Trophoblast cell (in vitro differentiated cells and primary cell): ENCODE data around the gene HS2ST1.

Source experiments
- DNase-seq, 2 donors: peaks; one replicate each; pipeline ENCODE4 v3.0.0-alpha.2; 2016
- H2AFZ ChIP-seq: 2 replicates; pipeline ENCODE4 v1.6.1; 2013; ENCODE audit warnings: low read length, moderate library complexity, mild to moderate bottlenecking; ENCODE audit not compliant: insufficient read depth, poor library complexity
- H2AK5ac ChIP-seq: 2 replicates; pipeline ENCODE4 v1.6.1; 2013; ENCODE audit warnings: mild to moderate bottlenecking, low read length
- H2BK120ac ChIP-seq: 2 replicates; pipeline ENCODE4 v1.6.1; 2013; ENCODE audit warnings: low read length, mild to moderate bottlenecking, moderate library complexity; ENCODE audit not compliant: insufficient read depth, poor library complexity
- H2BK12ac ChIP-seq: 2 replicates; pipeline ENCODE4 v1.6.1; 2013; ENCODE audit warnings: mild to moderate bottlenecking, low read length, moderate library complexity
- H2BK5ac ChIP-seq: 2 replicates; pipeline ENCODE4 v1.6.1; 2013; ENCODE audit warnings: low read length, low read depth, moderate library complexity, mild to moderate bottlenecking; ENCODE audit not compliant: poor library complexity
- H3K14ac ChIP-seq: 2 replicates; pipeline ENCODE4 v1.6.1; 2013; ENCODE audit warnings: mild to moderate bottlenecking, low read length
- H3K18ac ChIP-seq: 2 replicates; pipeline ENCODE4 v1.6.1; 2013; ENCODE audit warnings: mild to moderate bottlenecking, low read length
- H3K23ac ChIP-seq: 2 replicates; pipeline ENCODE4 v1.6.1; 2013; ENCODE audit warnings: low read length
- H3K27ac ChIP-seq: 2 replicates; pipeline ENCODE4 v1.5.1; 2013; ENCODE audit warnings: low read depth, mild to moderate bottlenecking, inconsistent platforms, low read length, moderate library complexity
- H3K27me3 ChIP-seq: 2 replicates; pipeline ENCODE4 v1.6.1; 2013; ENCODE audit warnings: inconsistent platforms, mild to moderate bottlenecking, low read length, moderate library complexity; ENCODE audit not compliant: insufficient read depth
- H3K36me3 ChIP-seq, 2 experiments: 1 replicate in 1 of 2; 2 replicates in 1 of 2; pipeline ENCODE4 v1.6.1; 2013; ENCODE audit warnings: low read length in 2 of 2, mild to moderate bottlenecking in 2 of 2, moderate library complexity in 1 of 2; ENCODE audit not compliant: insufficient read depth in 2 of 2, control insufficient read depth in 1 of 2
- H3K4ac ChIP-seq: 2 replicates; pipeline ENCODE4 v1.6.1; 2013; ENCODE audit warnings: low read depth, mild to moderate bottlenecking, low read length, moderate library complexity
- H3K4me1 ChIP-seq, 2 experiments: 1 replicate in 1 of 2; 2 replicates in 1 of 2; pipeline ENCODE4 v1.6.1; 2013; ENCODE audit warnings: low read length in 2 of 2, mild to moderate bottlenecking in 2 of 2, moderate library complexity in 1 of 2; ENCODE audit not compliant: insufficient read depth in 2 of 2, control insufficient read depth in 1 of 2
- H3K4me2 ChIP-seq: 2 replicates; pipeline ENCODE4 v1.6.1; 2013; ENCODE audit warnings: inconsistent platforms, mild to moderate bottlenecking, low read length, moderate library complexity
- H3K4me3 ChIP-seq: 2 replicates; pipeline ENCODE4 v1.5.1; 2013; ENCODE audit warnings: mild to moderate bottlenecking, low read depth, low read length, inconsistent platforms
- H3K79me1 ChIP-seq: one replicate; pipeline ENCODE4 v1.6.1; 2013; ENCODE audit warnings: low read length
- H3K79me2 ChIP-seq: 2 replicates; pipeline ENCODE4 v1.6.1; 2013; ENCODE audit warnings: low read length, mild to moderate bottlenecking; ENCODE audit not compliant: control insufficient read depth, insufficient read depth, poor library complexity
- H3K9ac ChIP-seq: 2 replicates; pipeline ENCODE4 v1.6.1; 2013; ENCODE audit warnings: mild to moderate bottlenecking, low read length
- H3K9me3 ChIP-seq: 2 replicates; pipeline ENCODE4 v1.6.1; 2013; ENCODE audit warnings: low read depth, mild to moderate bottlenecking, control low read depth, inconsistent platforms, low read length; ENCODE audit not compliant: insufficient read depth
- H4K12ac ChIP-seq: 2 replicates; pipeline ENCODE4 v1.6.1; 2013; ENCODE audit warnings: low read depth, mild to moderate bottlenecking, low read length, moderate library complexity
- H4K8ac ChIP-seq: 2 replicates; pipeline ENCODE4 v1.6.1; 2013; ENCODE audit warnings: low read depth, mild to moderate bottlenecking, low read length, moderate library complexity
- H4K91ac ChIP-seq: one replicate; pipeline ENCODE4 v1.6.1; 2013; ENCODE audit warnings: low read depth, mild to moderate bottlenecking, low read length, moderate library complexity
- WGBS: extraction: QIAGEN DNeasy Blood & Tissue Kit; methylation state at CpG from one replicate; pipeline ENCODE4 v1.1.7; 2013; ENCODE audit warnings: missing lambda C conversion rate; ENCODE audit not compliant: insufficient read length, insufficient coverage; ENCODE audit errors: extremely low coverage; 5-methylcytosine and 5-hydroxymethylcytosine counted together

HS2ST1 gene

GRCh38 chr1:86965012-86965826 lies 50.8 kb downstream of the HS2ST1 start:
- Histone ChIP-seq H3K14ac (no peak overlapping the region), H4K8ac (no peak overlapping the region), H3K4ac (no peak overlapping the region), H2BK12ac (no peak overlapping the region), H2BK5ac (no peak overlapping the region), H3K18ac (no peak overlapping the region), H3K4me2 (no peak overlapping the region), H3K4me3 (no peak overlapping the region), H3K4me1 (no peaks in the 10 kb centered on the region), H3K79me1 (no peaks in the 10 kb centered on the region), H3K79me2 (no peaks in the 10 kb centered on the region), H2AK5ac (no peak overlapping the region), H3K9me3 (no peaks in the 10 kb centered on the region), H3K27ac (no peak overlapping the region), H3K27me3 (no peaks in the 10 kb centered on the region), H3K23ac (no peak overlapping the region), H4K12ac (no peak overlapping the region), H3K9ac (no peak overlapping the region), H2AFZ (no peak overlapping the region), H4K91ac (no peak overlapping the region), H3K36me3 (no peaks in the 10 kb centered on the region), H2BK120ac (no peak overlapping the region)
- no CpG with 5 or more reads among the region's 2 CpGs for WGBS
- DNase-seq = peak; percentile 1 to 59

- H3K4me2 ChIP-seq = no peak overlapping the region
- no peak overlapping the region for H3K9ac ChIP-seq
- no CpG with 5 or more reads among the region's 1 CpG for WGBS
- no peak overlapping the region for H2AK5ac ChIP-seq
- H3K27me3 ChIP-seq = no peaks in the 10 kb centered on the region
- no peak overlapping the region for H3K27ac ChIP-seq
- H2AFZ ChIP-seq = no peak overlapping the region
- H3K14ac ChIP-seq = no peak overlapping the region
- no peak for DNase-seq
- H3K79me1 ChIP-seq = no peaks in the 10 kb centered on the region
- H4K91ac ChIP-seq = no peak overlapping the region
- H2BK12ac ChIP-seq = no peak overlapping the region
- no peaks in the 10 kb centered on the region for H3K9me3 ChIP-seq
- H2BK5ac ChIP-seq = no peak overlapping the region
- H3K4me1 ChIP-seq = no peaks in the 10 kb centered on the region
- no peak overlapping the region for H3K4ac ChIP-seq
- no peaks in the 10 kb centered on the region for H3K79me2 ChIP-seq
- no peak overlapping the region for H3K18ac ChIP-seq
- H2BK120ac ChIP-seq = no peak overlapping the region
- no peak overlapping the region for H3K4me3 ChIP-seq
- H3K36me3 ChIP-seq = no peaks in the 10 kb centered on the region
- H3K23ac ChIP-seq = no peak overlapping the region
- no peak overlapping the region for H4K12ac ChIP-seq
- H4K8ac ChIP-seq = no peak overlapping the region
These were observed 51.4 kb downstream of the HS2ST1 start for GRCh38 chr1:86965827-86966182.

GRCh38 chr1:86970938-86971337 lies 56.5 kb downstream of the HS2ST1 start:
- H3K4me2 ChIP-seq = no peak overlapping the region
- no peak overlapping the region for H3K14ac ChIP-seq
- H3K23ac ChIP-seq = no peak overlapping the region
- H3K79me2 ChIP-seq = no peaks in the 10 kb centered on the region
- H3K4me1 ChIP-seq = no peaks in the 10 kb centered on the region
- no peak overlapping the region for H4K12ac ChIP-seq
- H3K36me3 ChIP-seq = no peaks in the 10 kb centered on the region
- H2BK12ac ChIP-seq = no peak overlapping the region
- no peak overlapping the region for H2BK5ac ChIP-seq
- no peak overlapping the region for H3K9ac ChIP-seq
- H3K27ac ChIP-seq = no peak overlapping the region
- WGBS = no CpG with 5 or more reads among the region's 2 CpGs
- no peak overlapping the region for H4K91ac ChIP-seq
- no peaks in the 10 kb centered on the region for H3K27me3 ChIP-seq
- H3K4me3 ChIP-seq = no peak overlapping the region
- no peak overlapping the region for H2AK5ac ChIP-seq
- no peak overlapping the region for H4K8ac ChIP-seq
- H2BK120ac ChIP-seq = no peak overlapping the region
- no peak overlapping the region for H3K18ac ChIP-seq
- no peaks in the 10 kb centered on the region for H3K79me1 ChIP-seq
- H3K4ac ChIP-seq = no peak overlapping the region
- H3K9me3 ChIP-seq = no peaks in the 10 kb centered on the region
- no peak overlapping the region for H2AFZ ChIP-seq
- no peak for DNase-seq

GRCh38 chr1:86971778-86972177 lies 57.3 kb downstream of the HS2ST1 start:
- no peak for DNase-seq
- Histone ChIP-seq H3K79me2 (no peaks in the 10 kb centered on the region), H3K4me2 (no peak overlapping the region), H4K91ac (no peak overlapping the region), H2BK120ac (no peak overlapping the region), H3K27ac (no peak overlapping the region), H3K36me3 (no peaks in the 10 kb centered on the region), H3K79me1 (no peaks in the 10 kb centered on the region), H3K4me3 (no peak overlapping the region), H3K4ac (no peak overlapping the region), H3K9me3 (no peaks in the 10 kb centered on the region), H2AFZ (no peak overlapping the region), H2BK5ac (no peak overlapping the region), H3K27me3 (no peaks in the 10 kb centered on the region), H4K12ac (no peak overlapping the region), H2AK5ac (no peak overlapping the region), H3K4me1 (no peaks in the 10 kb centered on the region), H3K23ac (no peak overlapping the region), H3K9ac (no peak overlapping the region), H3K14ac (no peak overlapping the region), H3K18ac (no peak overlapping the region), H4K8ac (no peak overlapping the region), H2BK12ac (no peak overlapping the region)
- no CpG with 5 or more reads among the region's 3 CpGs for WGBS
